Muscle of back (tissue), 11 donors: ENCODE results near the gene RAMP1. TPM values are rescaled to one million over a fixed set of nuclear protein-coding genes. Genes with fewer than 3 reads are reported as not detected.
"Not testable (repeated sequence)": the region's sequence is repeated elsewhere in the genome, so short reads cannot be mapped to it uniquely, and the experiment has no call there.

ENCODE experiments used
- DNase-seq, 3 donors: peaks; one replicate each; pipeline versions ENCODE4 v3.0.0 to v3.0.0-alpha.2; 2013
- polyA plus RNA-seq, 10 donors: library from polyadenylated mRNA; unstranded; fragments of 120-200 nt; gene quantifications; one replicate each; pipeline ENCODE4 v1.2.1, GENCODE V29; 2013; ENCODE audit not compliant: insufficient read length in 10 of 10

RAMP1 gene
- polyA plus RNA-seq, 10 donors, result 30.0 to 61.6 (median 44.0) TPM

- DNase-seq, result no peak
Observed at GRCh38 chr2:237943395-237944094, 84.1 kb downstream of the RAMP1 start.

GRCh38 chr2:237944302-237944701 lies 84.9 kb downstream of the RAMP1 start:
- no peak for DNase-seq

DNA sequence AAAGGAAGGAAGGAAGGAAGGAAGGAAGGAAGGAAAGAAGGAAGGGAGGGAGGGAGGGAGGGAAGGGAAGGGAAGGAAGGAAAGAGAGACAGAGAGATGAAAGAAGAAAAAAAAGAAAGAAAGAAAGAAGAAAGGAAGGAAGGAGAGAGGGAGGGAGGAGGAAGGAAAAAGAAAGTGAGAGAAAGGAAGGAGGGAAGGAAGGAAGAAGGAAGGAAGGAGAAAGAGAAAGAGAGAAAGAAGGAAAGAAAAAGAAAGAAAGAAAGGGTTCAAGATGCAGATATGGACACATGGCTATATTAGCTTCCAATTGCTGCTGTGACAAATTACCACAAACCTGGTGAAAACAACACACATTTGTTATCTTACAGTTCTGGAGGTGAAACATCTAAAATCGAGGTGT lies 87.0 kb downstream of the RAMP1 start:
- DNase-seq, result no peak

- not testable (repeated sequence) for DNase-seq
Observed at GRCh38 chr2:237951354-237951753, 91.9 kb downstream of the RAMP1 start.

DNA sequence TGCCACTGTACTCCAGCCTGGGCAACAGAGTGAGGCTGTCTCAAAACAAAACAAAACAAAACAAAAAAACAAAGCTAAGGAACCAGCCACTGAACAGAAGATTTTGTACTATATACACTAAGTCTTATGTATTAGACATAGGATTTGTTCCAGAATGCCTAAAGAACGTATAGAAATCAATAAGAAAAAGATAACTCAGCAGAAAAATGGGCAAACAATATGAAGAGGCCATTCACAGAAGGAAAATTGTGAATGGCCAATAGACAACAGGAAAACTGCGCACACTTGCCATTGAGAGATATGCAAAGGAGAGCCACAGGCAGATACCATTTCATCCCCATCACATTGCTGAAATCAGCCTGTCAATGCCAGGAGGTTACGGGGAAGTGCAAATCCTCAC lies 92.5 kb downstream of the RAMP1 start:
- no peak for DNase-seq

DNA sequence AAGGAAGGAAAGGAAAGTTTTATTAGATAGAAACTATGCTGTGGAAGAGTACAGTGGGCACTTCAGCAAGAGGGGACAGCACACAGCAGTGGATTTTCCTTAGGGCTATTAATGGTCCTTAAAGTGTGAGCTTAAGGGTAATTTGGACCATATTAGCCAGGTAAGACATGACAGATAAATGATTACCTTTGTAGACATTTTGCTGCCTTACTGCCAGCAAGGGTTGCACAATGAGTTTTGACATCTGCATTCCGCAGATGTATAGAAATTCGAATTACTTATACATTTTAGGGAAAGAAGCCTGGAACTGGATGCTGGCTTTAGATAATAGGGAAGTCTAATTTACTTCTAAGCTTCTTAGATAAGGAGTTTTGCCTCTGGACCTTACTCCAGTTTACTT lies 93.4 kb downstream of the RAMP1 start:
- DNase-seq, result no peak

- peak in 1 of 3 donors; percentile 15 for DNase-seq
Observed at GRCh38 chr2:237955640-237956401, 96.4 kb downstream of the RAMP1 start.

DNA sequence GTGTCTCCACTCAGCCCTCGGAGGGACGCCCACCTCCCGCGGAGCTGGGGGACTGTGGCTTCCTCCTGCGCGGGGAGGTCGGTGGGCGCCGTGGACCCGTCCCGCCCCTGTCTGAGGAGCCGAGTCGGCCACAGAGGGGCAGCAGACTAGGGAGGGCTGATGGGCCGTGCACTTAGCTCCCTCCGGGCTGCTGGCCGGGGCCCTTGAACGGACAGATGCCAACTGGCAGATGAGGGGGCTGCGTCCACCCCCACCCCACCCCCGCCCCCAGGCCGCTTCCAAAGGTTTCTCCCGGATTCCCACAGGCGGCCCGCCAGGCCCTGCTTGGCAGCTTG lies 96.9 kb downstream of the RAMP1 start:
- DNase-seq, result no peak

- no peak for DNase-seq
Observed at GRCh38 chr2:237961637-237962036, 102.2 kb downstream of the RAMP1 start.

Other genes with a start within 250 kb of the RAMP1 start
- gene LRRFIP1, start 232.0 kb upstream of the RAMP1 start, polyA plus RNA-seq, result 100 to 1,000 TPM in 9 of 10 donors, 10 to 100 TPM in 1; 95.0 to 194 (median 137) TPM
- gene RBM44, start 60.8 kb upstream of the RAMP1 start, polyA plus RNA-seq, result 1 to 10 TPM in 3 of 10 donors, under 1 TPM in 7; 0.29 to 1.4 (median 0.66) TPM
- gene UBE2F, start 107.4 kb downstream of the RAMP1 start, polyA plus RNA-seq, result 10 to 100 TPM; 39.1 to 45.5 (median 41.2) TPM
- 10 to 100 TPM in 2 of 10 donors, 1 to 10 TPM in 8; 7.8 to 12.0 (median 9.4) TPM for gene SCLY, start 201.4 kb downstream of the RAMP1 start, polyA plus RNA-seq
- gene ESPNL, start 240.7 kb downstream of the RAMP1 start, polyA plus RNA-seq, result 1 to 10 TPM in 6 of 10 donors, under 1 TPM in 4; 0.30 to 2.2 (median 1.1) TPM